NCI-H1436 (cell line): Measurements from ENCODE around the gene ADAMTSL4.
"Not testable (repeated sequence)": the region's sequence is repeated elsewhere in the genome, so short reads cannot be mapped to it uniquely, and the experiment has no call there.

Experiments
- DNase-seq: peaks from one replicate; lab custom pipeline; 2025; lab: John Stamatoyannopoulos, UW

The ADAMTSL4 gene

GRCh38 chr1:150596095-150596892 lies 47.1 kb downstream of the ADAMTSL4 start:
- DNase-seq = no peak

GRCh38 chr1:150596976-150597375 lies 47.8 kb downstream of the ADAMTSL4 start:
- no peak for DNase-seq

- DNase-seq = not testable (repeated sequence)
These were observed 49.1 kb downstream of the ADAMTSL4 start for GRCh38 chr1:150598346-150598745.

GRCh38 chr1:150601540-150601939 lies 52.3 kb downstream of the ADAMTSL4 start:
- no peak for DNase-seq

GRCh38 chr1:150602372-150602771 lies 53.2 kb downstream of the ADAMTSL4 start:
- not testable (repeated sequence) for DNase-seq

GRCh38 chr1:150603711-150604110 lies 54.5 kb downstream of the ADAMTSL4 start:
- DNase-seq = no peak

GRCh38 chr1:150604226-150604588 lies 55.0 kb downstream of the ADAMTSL4 start:
- no peak for DNase-seq

- DNase-seq = not testable (repeated sequence)
These were observed 56.2 kb downstream of the ADAMTSL4 start for GRCh38 chr1:150605451-150605731.

GRCh38 chr1:150606463-150607142 lies 57.4 kb downstream of the ADAMTSL4 start:
- DNase-seq = no peak

- DNase-seq = no peak
These were observed 60.5 kb downstream of the ADAMTSL4 start for GRCh38 chr1:150609732-150610131.
